ENCODE measurements around the gene NR5A2. TPM values are rescaled to one million over a fixed set of nuclear protein-coding genes. Genes with fewer than 3 reads are reported as not detected.

NR5A2 gene
- total and polyA plus RNA-seq, 10 of the 15 experiments (the other 5 are each of a cell fraction or from before 2014, with no cell fraction given), result 0.02 to 0.60 (median 0.15) TPM; not detected in 1

DNA sequence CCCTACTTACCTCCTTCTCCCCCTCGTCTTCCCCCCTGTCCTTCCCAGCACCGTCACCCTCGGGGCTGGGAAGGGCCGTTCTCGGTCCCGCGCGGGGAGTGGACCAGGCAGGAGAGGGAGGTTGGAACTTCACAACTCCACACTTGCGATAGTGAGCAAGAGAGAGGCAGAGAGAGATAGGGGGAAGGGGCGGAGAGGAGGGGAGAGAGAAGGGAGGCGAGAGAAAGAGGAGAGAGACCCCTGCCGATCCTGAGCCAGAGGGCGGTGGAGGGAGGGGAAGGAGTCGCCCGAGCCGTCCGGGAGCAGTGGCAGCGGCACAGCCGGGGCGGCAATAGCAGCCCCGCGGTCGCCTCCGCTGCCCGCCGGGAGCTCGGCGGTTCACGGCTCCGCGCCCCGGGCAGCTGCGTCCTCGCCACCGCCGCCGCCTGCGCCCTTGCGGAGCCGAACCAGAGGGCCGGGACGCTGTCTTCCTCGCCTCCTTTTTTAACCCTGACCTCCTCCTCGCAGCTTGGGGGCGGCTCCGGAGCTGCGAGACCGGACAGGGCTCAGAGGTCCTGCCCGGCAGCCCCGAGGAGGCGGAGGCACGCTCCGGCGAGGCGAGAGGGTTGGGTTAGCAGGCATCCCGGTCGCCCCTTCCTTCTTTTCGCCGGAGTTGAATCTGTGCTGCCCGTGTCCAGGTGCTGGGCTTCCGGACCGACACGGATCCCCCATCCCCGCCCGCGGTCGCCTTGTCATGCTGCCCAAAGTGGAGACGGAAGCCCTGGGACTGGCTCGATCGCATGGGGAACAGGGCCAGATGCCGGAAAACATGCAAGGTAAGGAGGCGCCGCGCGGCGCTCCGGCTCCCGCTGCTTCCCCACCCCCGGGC lies 11.7 kb downstream of the NR5A2 start:
- H4K20me1 ChIP-seq (ENCODE audit: control insufficient read depth, insufficient read depth), result no peaks in the 10 kb centered on the region
- in situ Hi-C loops (cut with MboI) (no loop called here), intact Hi-C loops (cut with micrococcal nuclease; ENCODE audit: unreplicated experiment) (no loop called here)
- peaks cover 37 to 60% of the 10 kb centered on the region in 2 experiments for H3K27me3 ChIP-seq (replicated peaks in 1 of 2; ENCODE audit: control insufficient read depth in 2 of 2, insufficient read depth in 2 of 2, low read length in 1 of 2)
- 1% methylated on average over 63 of the region's 79 CpGs for WGBS (ENCODE audit: insufficient coverage, insufficient replicate concordance, low lambda C conversion rate, missing lambda C conversion rate)
- no TSS peak for BruUV-seq (replicated peaks)
- no peaks in the 10 kb centered on the region; the same call in 2 of the 3 replicates for H3K9me3 ChIP-seq (replicated peaks; ENCODE audit: control insufficient read depth, insufficient read depth, low read length)
- SMC1A ChIA-PET (ENCODE audit: uncharacterized antibody, unreplicated experiment), result interaction anchor here (1.0 kb wide), 1 partner anchor 207 kb away, joined by 3 read pairs; no protein-coding TSS in a partner anchor
- DNase-seq (ENCODE audit: low read depth, low spot score), result no peak
- no peaks in the 10 kb centered on the region for H3K4me1 ChIP-seq (ENCODE audit: control insufficient read depth, insufficient read depth, low read length)
- no peaks in the 10 kb centered on the region for H3K36me3 ChIP-seq (ENCODE audit: control insufficient read depth in 2 of 2, insufficient read depth in 2 of 2, low read length in 1 of 2)
- H2AFZ ChIP-seq (ENCODE audit: control insufficient read depth, low read depth, low read length), result no peak overlapping the region
- H3K4me3 ChIP-seq, result no peak overlapping the region
- CTCF ChIA-PET, result interaction anchor here (0.6 kb wide), 1 partner anchor 60 kb away, joined by 5 read pairs; no protein-coding TSS in a partner anchor
- FAIRE-seq, result no peak
- peak overlapping the region; percentile 18; the same call in 1 of the 2 replicates for H3K4me2 ChIP-seq (ENCODE audit: control insufficient read depth, insufficient read depth)
- no peak overlapping the region for H3K27ac ChIP-seq (ENCODE audit: control insufficient read depth, insufficient read depth)
- ATAC-seq, result peak; percentile 73
- TF ChIP-seq SUZ12 (IDR thresholded peaks at IDR 0.05; ENCODE audit: unreplicated experiment) (peak; percentile 71), FOS (IDR thresholded peaks at IDR 0.05; ENCODE audit: borderline replicate concordance, extremely low read depth, insufficient read length) (no peak)
- RAD21 ChIA-PET (ENCODE audit: unreplicated experiment), result no interaction called here
- no peak overlapping the region for H3K9ac ChIP-seq (ENCODE audit: control insufficient read depth, insufficient read depth, low read length)
- POLR2A ChIA-PET, result no interaction called here
- no peaks in the 10 kb centered on the region for H3K79me2 ChIP-seq (ENCODE audit: control insufficient read depth, insufficient read depth, low read length)

DNA sequence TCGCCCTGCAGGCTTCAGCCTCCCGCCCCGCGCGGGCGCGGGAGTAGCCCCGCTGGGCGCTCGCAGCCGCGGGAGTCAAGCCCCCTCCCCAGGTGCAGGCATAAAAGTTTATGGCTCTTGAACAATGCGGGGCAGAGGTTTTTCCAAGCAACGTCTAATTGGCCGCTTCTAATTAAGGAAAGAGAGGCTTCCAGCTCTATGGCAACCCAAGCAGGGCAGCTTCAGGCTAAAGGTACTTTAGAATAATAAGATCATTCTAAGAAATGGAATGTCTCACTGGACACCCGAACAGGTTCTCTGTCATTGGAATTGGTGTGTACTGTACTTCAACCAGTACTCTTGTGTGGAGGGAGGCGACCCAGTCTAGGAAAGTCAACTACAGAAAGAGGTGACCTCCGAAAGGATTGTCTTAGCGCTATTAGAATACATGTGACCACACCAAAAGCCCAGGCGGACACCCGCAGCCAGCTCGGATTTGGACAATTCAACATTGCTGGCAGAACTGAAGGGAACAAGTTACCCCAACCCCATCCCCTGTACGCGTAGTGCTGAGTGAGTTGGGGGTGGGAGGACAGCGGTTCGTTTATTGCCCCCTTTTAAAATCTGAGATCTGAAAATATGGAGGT lies 12.5 kb downstream of the NR5A2 start:
- no peak overlapping the region for H3K4me2 ChIP-seq (ENCODE audit: control insufficient read depth, insufficient read depth)
- H4K20me1 ChIP-seq (ENCODE audit: control insufficient read depth, insufficient read depth), result no peaks in the 10 kb centered on the region
- in situ Hi-C loops (cut with MboI), result no loop called here
- no peaks in the 10 kb centered on the region; the same call in 2 of the 3 replicates for H3K9me3 ChIP-seq (replicated peaks; ENCODE audit: control insufficient read depth, insufficient read depth, low read length)
- no peaks in the 10 kb centered on the region for H3K79me2 ChIP-seq (ENCODE audit: control insufficient read depth, insufficient read depth, low read length)
- no peaks in the 10 kb centered on the region for H3K4me1 ChIP-seq (ENCODE audit: control insufficient read depth, insufficient read depth, low read length)
- intact Hi-C loops (cut with micrococcal nuclease; ENCODE audit: unreplicated experiment), result no loop called here
- BruUV-seq (replicated peaks), result no TSS peak
- H3K4me3 ChIP-seq, result no peak overlapping the region
- ChIA-PET RAD21 (ENCODE audit: unreplicated experiment) (no interaction called here), POLR2A (no interaction called here), SMC1A (ENCODE audit: uncharacterized antibody, unreplicated experiment) (interaction anchor here (1.0 kb wide), 1 partner anchor 206 kb away, joined by 3 read pairs; no protein-coding TSS in a partner anchor), CTCF (interaction anchor here (0.6 kb wide), 1 partner anchor 61 kb away, joined by 5 read pairs; no protein-coding TSS in a partner anchor)
- no peak overlapping the region for H3K27ac ChIP-seq (ENCODE audit: control insufficient read depth, insufficient read depth)
- no peak overlapping the region for H2AFZ ChIP-seq (ENCODE audit: control insufficient read depth, low read depth, low read length)
- no peaks in the 10 kb centered on the region for H3K36me3 ChIP-seq (ENCODE audit: control insufficient read depth in 2 of 2, insufficient read depth in 2 of 2, low read length in 1 of 2)
- H3K27me3 ChIP-seq (replicated peaks in 1 of 2; ENCODE audit: control insufficient read depth in 2 of 2, insufficient read depth in 2 of 2, low read length in 1 of 2), result peaks cover 35 to 57% of the 10 kb centered on the region in 2 experiments
- 11% methylated on average over 23 of the region's 26 CpGs for WGBS (ENCODE audit: insufficient coverage, insufficient replicate concordance, low lambda C conversion rate, missing lambda C conversion rate)
- FAIRE-seq, result no peak
- DNase-seq (ENCODE audit: low read depth, low spot score), result no peak
- no peak overlapping the region for H3K9ac ChIP-seq (ENCODE audit: control insufficient read depth, insufficient read depth, low read length)
- no peak for ATAC-seq
- TF ChIP-seq CBX5 (IDR thresholded peaks at IDR 0.05; ENCODE audit: low read depth) (no peak), ZNF24 (IDR thresholded peaks at IDR 0.05) (no peak), SMC3 (IDR thresholded peaks at IDR 0.05; ENCODE audit: borderline replicate concordance, low read length) (no peak), NFYB (IDR thresholded peaks at IDR 0.05; ENCODE audit: insufficient read depth, low read depth, low read length) (no peak), CEBPB (IDR thresholded peaks at IDR 0.05; ENCODE audit: borderline replicate concordance in 1 of 2, low read depth in 2 of 2, low read length in 2 of 2) (no peak), STAT3 (IDR thresholded peaks at IDR 0.05; ENCODE audit: low read depth, low read length) (no peak), RCOR1 (conservative IDR thresholded peaks at IDR 0.05; ENCODE audit: low read depth, low read length) (no peak), ZNF217 (IDR thresholded peaks at IDR 0.05) (no peak), ZZZ3 (IDR thresholded peaks at IDR 0.05; ENCODE audit: control insufficient read depth, insufficient read length, low read depth) (no peak)
- TF ChIP-seq, protein P1, sequence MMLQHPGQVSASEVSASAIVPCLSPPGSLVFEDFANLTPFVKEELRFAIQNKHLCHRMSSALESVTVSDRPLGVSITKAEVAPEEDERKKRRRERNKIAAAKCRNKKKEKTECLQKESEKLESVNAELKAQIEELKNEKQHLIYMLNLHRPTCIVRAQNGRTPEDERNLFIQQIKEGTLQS (IDR thresholded peaks at IDR 0.05; ENCODE audit: borderline replicate concordance, extremely low read depth, low read depth, low read length), result no peak

Data from GM12878 (cell line).